ENCODE data around the gene PNPO.

DNA sequence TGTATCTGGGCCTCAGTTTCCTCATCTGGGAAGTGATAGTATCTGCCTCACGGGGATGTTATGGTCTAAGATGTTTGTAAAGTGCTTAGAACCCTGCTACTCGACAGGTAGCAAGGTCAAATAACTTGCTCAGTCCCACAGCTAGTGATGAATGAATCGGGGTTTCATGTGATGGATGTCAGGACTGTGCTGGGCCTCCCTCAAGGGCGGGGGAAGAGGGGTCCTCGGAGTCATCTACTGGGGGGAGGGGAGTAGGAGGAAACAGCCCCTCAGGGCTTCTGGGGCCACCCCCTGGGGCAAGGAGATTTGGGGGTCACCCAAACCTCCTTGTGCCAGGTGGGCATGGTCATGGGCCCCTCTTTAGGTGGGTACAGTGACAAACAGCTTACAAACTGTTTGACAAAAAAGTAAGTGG lies 732 bp downstream of the PNPO start:
- TF ChIP-seq, protein P1, sequence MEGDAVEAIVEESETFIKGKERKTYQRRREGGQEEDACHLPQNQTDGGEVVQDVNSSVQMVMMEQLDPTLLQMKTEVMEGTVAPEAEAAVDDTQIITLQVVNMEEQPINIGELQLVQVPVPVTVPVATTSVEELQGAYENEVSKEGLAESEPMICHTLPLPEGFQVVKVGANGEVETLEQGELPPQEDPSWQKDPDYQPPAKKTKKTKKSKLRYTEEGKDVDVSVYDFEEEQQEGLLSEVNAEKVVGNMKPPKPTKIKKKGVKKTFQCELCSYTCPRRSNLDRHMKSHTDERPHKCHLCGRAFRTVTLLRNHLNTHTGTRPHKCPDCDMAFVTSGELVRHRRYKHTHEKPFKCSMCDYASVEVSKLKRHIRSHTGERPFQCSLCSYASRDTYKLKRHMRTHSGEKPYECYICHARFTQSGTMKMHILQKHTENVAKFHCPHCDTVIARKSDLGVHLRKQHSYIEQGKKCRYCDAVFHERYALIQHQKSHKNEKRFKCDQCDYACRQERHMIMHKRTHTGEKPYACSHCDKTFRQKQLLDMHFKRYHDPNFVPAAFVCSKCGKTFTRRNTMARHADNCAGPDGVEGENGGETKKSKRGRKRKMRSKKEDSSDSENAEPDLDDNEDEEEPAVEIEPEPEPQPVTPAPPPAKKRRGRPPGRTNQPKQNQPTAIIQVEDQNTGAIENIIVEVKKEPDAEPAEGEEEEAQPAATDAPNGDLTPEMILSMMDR (IDR thresholded peaks at IDR 0.05; ENCODE audit: insufficient read depth, low read length, poor library complexity, severe bottlenecking), result no peak
- TF ChIP-seq EZH2phosphoT487 (conservative IDR thresholded peaks at IDR 0.05; ENCODE audit: low read length), result no peak

Data from SU-DHL-6 (cell line).